ENCODE measurements around the gene OTOR. TPM values are rescaled to one million over a fixed set of nuclear protein-coding genes. Genes with fewer than 3 reads are reported as not detected.

The OTOR gene
- total RNA-seq, 2 donors from 2014 or later: not detected

DNA sequence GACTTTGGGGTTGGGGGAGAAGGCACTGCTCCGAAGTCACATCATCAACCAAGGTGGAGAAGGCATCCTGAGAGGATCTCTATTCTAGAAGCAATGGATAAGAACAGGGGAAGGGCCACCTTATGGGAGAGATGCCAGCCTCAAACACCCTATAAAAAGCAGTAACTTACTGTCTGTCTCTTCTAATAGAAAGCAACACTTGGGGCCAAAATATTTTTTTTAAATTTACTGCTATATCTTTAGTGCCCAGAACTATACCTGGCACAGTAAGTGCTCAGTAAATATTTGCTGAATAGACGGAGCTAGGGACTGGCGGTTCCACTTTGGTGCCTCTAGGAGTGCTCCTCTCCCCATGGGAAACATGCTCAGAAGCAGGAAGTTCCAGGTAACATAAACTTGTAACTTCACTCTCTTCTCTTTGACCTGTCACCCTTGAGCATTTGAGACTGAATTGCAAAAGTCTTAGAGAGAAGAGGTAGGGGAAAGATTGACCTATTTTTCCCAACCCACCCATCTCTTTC is 807 bp upstream of the OTOR start:
- Histone ChIP-seq H3K36me3 (no peaks in the 10 kb centered on the region), H3K9me3 (no peaks in the 10 kb centered on the region), H3K4me3 (no peak overlapping the region), H3K27me3 (no peaks in the 10 kb centered on the region), H3K4me1 (no peaks in the 10 kb centered on the region), H3K27ac (no peak overlapping the region), H3K9ac (ENCODE audit: low read depth in 2 of 2, low read length in 2 of 2) (no peak overlapping the region)
- intact Hi-C loops (cut with DNase I): no loop called here
- no peak for DNase-seq
- TF ChIP-seq, protein P1, sequence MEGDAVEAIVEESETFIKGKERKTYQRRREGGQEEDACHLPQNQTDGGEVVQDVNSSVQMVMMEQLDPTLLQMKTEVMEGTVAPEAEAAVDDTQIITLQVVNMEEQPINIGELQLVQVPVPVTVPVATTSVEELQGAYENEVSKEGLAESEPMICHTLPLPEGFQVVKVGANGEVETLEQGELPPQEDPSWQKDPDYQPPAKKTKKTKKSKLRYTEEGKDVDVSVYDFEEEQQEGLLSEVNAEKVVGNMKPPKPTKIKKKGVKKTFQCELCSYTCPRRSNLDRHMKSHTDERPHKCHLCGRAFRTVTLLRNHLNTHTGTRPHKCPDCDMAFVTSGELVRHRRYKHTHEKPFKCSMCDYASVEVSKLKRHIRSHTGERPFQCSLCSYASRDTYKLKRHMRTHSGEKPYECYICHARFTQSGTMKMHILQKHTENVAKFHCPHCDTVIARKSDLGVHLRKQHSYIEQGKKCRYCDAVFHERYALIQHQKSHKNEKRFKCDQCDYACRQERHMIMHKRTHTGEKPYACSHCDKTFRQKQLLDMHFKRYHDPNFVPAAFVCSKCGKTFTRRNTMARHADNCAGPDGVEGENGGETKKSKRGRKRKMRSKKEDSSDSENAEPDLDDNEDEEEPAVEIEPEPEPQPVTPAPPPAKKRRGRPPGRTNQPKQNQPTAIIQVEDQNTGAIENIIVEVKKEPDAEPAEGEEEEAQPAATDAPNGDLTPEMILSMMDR (IDR thresholded peaks at IDR 0.05): no peak

DNA sequence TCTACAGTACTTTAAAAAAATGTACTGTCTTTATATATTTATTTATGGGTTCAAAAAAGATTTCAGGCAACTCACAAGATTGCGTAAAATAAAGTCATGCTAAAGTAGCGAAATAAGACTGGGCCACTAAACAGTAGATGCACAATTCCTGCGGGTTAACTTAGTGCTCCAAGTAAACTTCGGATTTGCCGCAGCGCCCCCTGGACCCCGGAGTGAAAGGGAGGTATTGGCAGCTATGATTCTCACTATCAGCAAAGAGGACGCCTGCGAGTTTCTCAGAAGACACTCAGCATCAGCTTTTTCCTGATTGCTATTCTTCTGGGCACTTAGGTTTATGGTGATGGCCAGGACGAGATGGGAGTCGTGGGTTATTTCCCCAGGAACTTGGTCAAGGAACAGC is 1.4 kb downstream of the OTOR start:
- TF ChIP-seq, protein P1 (IDR thresholded peaks at IDR 0.05): no peak
- no peak overlapping the region for H3K4me3 ChIP-seq
- H3K9ac ChIP-seq (ENCODE audit: low read depth in 2 of 2, low read length in 2 of 2): no peak overlapping the region
- H3K27ac ChIP-seq: no peak overlapping the region
- H3K4me1 ChIP-seq: no peaks in the 10 kb centered on the region
- intact Hi-C loops (cut with DNase I): no loop called here
- H3K27me3 ChIP-seq: no peaks in the 10 kb centered on the region
- H3K9me3 ChIP-seq: no peaks in the 10 kb centered on the region
- no peaks in the 10 kb centered on the region for H3K36me3 ChIP-seq
- DNase-seq: no peak

DNA sequence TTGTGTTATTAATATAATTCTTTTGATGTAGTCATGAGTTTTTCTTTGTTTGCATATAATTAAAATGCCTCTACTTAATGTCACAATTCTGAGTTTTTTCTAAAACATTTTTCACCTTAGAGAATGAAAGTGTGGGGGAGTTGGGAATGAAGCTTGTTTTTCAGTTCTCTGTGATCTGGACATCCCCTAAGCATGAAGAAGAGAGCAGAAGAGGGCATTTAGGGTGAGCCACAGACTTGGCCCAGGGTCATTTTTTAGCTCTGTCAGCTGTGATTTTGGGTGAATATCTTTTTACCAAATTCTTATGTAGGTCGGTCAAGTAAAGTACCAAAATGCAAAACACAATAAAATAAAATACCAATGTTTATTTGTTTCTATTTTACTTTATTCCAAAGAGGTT is 3.9 kb downstream of the OTOR start:
- Histone ChIP-seq H3K36me3 (no peaks in the 10 kb centered on the region), H3K4me1 (no peaks in the 10 kb centered on the region), H3K4me3 (no peak overlapping the region), H3K9ac (ENCODE audit: low read depth in 2 of 2, low read length in 2 of 2) (no peak overlapping the region), H3K27me3 (no peaks in the 10 kb centered on the region), H3K9me3 (no peaks in the 10 kb centered on the region), H3K27ac (no peak overlapping the region)
- DNase-seq: no peak
- intact Hi-C loops (cut with DNase I): loop anchor here (10.0 kb wide), 1 partner anchor 237 kb away; no protein-coding TSS in a partner anchor
- TF ChIP-seq, protein P1 (IDR thresholded peaks at IDR 0.05): no peak

DNA sequence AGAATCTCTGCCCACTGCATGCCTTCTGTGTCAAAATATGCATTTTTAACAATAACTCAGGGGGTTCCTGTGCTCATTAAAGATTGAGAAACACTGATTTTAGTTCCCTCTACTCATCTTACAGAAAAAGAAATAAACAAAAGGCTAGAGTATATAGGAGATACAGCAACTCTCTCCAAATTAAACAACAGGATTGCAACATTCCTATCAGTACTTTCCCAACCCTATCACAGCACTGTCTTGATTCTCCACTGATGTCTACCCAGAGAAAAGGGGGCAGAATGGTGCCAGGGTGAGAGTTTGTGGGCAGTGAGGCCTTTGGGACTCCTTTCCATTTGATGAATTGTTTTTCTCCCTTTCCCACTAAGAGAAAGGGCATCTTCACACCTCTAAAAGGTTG is 4.7 kb downstream of the OTOR start:
- no peak for DNase-seq
- TF ChIP-seq, protein P1 (IDR thresholded peaks at IDR 0.05): no peak
- intact Hi-C loops (cut with DNase I): loop anchor here (10.0 kb wide), 1 partner anchor 238 kb away; no protein-coding TSS in a partner anchor
- Histone ChIP-seq H3K9me3 (no peaks in the 10 kb centered on the region), H3K4me1 (no peaks in the 10 kb centered on the region), H3K27me3 (no peaks in the 10 kb centered on the region), H3K27ac (no peak overlapping the region), H3K4me3 (no peak overlapping the region), H3K9ac (ENCODE audit: low read depth in 2 of 2, low read length in 2 of 2) (no peak overlapping the region), H3K36me3 (no peaks in the 10 kb centered on the region)

DNA sequence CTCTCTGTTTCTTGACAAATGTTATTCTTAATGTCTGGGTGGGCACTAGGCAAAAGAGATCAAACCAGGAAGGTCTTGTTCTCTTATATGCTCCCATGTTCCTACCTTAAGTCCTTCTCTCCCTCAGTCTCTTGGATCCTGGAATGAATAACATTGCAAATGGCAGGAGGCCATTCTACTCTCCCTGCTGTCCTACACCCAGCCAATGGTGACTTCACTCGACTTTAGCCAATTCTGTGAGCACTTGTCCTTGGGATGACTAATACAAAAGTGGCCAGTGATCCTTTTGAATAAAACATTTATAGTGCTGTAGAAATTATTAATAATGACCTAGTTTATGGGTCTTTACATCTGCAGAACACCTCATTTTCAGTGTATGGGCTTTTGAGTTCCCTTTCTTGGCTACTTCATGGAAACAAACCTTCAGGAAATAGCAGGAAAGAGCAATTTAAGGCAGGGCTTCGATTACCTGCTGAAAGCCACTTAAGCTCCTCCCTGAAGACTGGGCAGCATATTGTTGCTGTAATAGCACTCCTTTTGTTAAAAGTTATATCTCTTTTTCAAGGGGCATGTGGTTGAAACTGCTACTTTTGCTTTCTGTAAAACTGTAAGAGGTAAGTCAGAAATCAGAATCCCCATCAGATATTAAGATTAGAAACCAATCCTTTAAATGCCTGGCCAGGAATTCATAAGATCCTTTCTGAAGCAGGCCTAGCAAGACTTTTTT is 10.5 kb downstream of the OTOR start:
- Histone ChIP-seq H3K4me1 (no peaks in the 10 kb centered on the region), H3K9ac (ENCODE audit: low read depth in 2 of 2, low read length in 2 of 2) (no peak overlapping the region), H3K4me3 (no peak overlapping the region), H3K9me3 (no peaks in the 10 kb centered on the region), H3K27ac (no peak overlapping the region), H3K27me3 (no peaks in the 10 kb centered on the region), H3K36me3 (no peaks in the 10 kb centered on the region)
- DNase-seq: no peak
- TF ChIP-seq, protein P1 (IDR thresholded peaks at IDR 0.05): no peak
- intact Hi-C loops (cut with DNase I): loop anchor here (10.0 kb wide), 1 partner anchor 244 kb away; no protein-coding TSS in a partner anchor
